Measurements from ENCODE around the gene LMTK2.

GRCh38 chr7:98206451-98207330 is 100.0 kb downstream of the LMTK2 start:
- TF ChIP-seq CTCF (conservative IDR thresholded peaks at IDR 0.05; ENCODE audit: low read length) = no peak
- TF ChIP-seq EZH2phosphoT487 (IDR thresholded peaks at IDR 0.05; ENCODE audit: borderline replicate concordance, low read depth, low read length) = no peak

All from OCI-LY7 (cell line).